ENCODE data around the gene EARS2. TPM values are rescaled to one million over a fixed set of nuclear protein-coding genes. Genes with fewer than 3 reads are reported as not detected.
"Not testable (repeated sequence)": the region's sequence is repeated elsewhere in the genome, so short reads cannot be mapped to it uniquely, and the experiment has no call there.

EARS2 gene
- total RNA-seq, 1 experiment from 2014 or later, result 55.9 TPM

GRCh38 chr16:23485257-23485614 lies 71.9 kb downstream of the EARS2 start (continued):
- no peak for TF ChIP-seq ZNF396 (CRISPR knock-in tag; IDR thresholded peaks at IDR 0.05; ENCODE audit: borderline replicate concordance)
- TF ChIP-seq ARID4B (CRISPR knock-in tag; IDR thresholded peaks at IDR 0.05; ENCODE audit: borderline replicate concordance), result no peak
- TF ChIP-seq ZBTB21 (CRISPR knock-in tag; IDR thresholded peaks at IDR 0.05; ENCODE audit: borderline replicate concordance), result no peak
- TF ChIP-seq NFE2L1 (CRISPR knock-in tag; IDR thresholded peaks at IDR 0.05), result no peak
- TF ChIP-seq FOXP4 (CRISPR knock-in tag; IDR thresholded peaks at IDR 0.05), result no peak

DNA sequence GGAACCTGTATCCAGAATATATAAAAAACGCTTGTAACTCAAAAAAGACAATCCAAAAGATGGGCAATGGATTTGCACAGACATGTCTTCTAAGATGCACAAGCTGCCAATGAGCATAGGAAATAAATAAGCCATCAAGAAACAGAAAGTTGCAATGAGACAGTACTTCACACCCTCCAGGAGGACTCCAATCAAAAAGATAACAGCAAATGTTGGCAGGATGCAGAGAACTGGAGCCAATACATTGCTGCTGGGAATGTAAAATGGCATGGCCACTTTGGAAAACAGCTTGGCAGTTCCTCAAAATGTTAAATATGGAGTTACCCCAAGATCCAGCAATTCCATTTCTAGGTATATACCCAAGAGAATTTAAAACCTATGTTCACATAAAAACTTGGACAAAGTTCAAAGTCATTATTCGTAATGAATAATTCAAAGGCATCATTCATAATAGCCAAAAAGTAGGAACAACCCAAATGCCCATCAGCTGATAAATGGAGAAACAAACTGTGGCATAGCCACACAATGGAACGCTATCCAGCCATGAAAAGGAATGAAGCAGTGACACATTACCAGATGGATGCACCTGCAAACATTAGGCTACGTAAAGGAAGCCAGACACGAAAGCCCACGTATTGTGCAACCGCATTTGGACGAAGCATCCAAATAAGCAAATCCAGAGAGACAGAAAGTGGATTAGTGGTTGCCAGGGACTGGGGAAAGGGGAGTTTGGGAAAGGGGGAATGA lies 72.5 kb downstream of the EARS2 start:
- H3K27ac Mint-ChIP-seq, result 0 out of 2 replicates have a peak overlapping the region, but pooled peaks have one; percentile 16
- ChIA-PET CTCF (interaction anchor here (1.4 kb wide), 1 partner anchor 112 kb away, joined by 4 read pairs; no protein-coding TSS in a partner anchor), POLR2A (no interaction called here)
- H3K4me3 Mint-ChIP-seq, result no peak overlapping the region
- H3K36me3 Mint-ChIP-seq, result peaks cover 88% of the 10 kb centered on the region
- no peaks in the 10 kb centered on the region for H3K9me3 Mint-ChIP-seq
- DNase-seq (ENCODE audit: low spot score) (no peak), ATAC-seq (no peak)
- TF ChIP-seq IRF2 (CRISPR knock-in tag; IDR thresholded peaks at IDR 0.05; ENCODE audit: borderline replicate concordance, low read depth) (no peak), NR2C2 (CRISPR knock-in tag; IDR thresholded peaks at IDR 0.05) (no peak), FOXK1 (CRISPR knock-in tag; IDR thresholded peaks at IDR 0.05) (no peak), ZNF512 (CRISPR knock-in tag; IDR thresholded peaks at IDR 0.05; ENCODE audit: borderline replicate concordance) (no peak), JUN (CRISPR knock-in tag; IDR thresholded peaks at IDR 0.05) (no peak), ERG (CRISPR knock-in tag; IDR thresholded peaks at IDR 0.05) (no peak), ELF4 (CRISPR knock-in tag; IDR thresholded peaks at IDR 0.05; ENCODE audit: low read depth) (no peak), SMAD4 (CRISPR knock-in tag; IDR thresholded peaks at IDR 0.05) (no peak)
- TF ChIP-seq, protein P1, sequence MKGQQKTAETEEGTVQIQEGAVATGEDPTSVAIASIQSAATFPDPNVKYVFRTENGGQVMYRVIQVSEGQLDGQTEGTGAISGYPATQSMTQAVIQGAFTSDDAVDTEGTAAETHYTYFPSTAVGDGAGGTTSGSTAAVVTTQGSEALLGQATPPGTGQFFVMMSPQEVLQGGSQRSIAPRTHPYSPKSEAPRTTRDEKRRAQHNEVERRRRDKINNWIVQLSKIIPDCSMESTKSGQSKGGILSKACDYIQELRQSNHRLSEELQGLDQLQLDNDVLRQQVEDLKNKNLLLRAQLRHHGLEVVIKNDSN (CRISPR knock-in tag; IDR thresholded peaks at IDR 0.05), result no peak
- no peaks in the 10 kb centered on the region for H3K4me1 Mint-ChIP-seq
- no peaks in the 10 kb centered on the region for H3K27me3 Mint-ChIP-seq (ENCODE audit: low read depth)

DNA sequence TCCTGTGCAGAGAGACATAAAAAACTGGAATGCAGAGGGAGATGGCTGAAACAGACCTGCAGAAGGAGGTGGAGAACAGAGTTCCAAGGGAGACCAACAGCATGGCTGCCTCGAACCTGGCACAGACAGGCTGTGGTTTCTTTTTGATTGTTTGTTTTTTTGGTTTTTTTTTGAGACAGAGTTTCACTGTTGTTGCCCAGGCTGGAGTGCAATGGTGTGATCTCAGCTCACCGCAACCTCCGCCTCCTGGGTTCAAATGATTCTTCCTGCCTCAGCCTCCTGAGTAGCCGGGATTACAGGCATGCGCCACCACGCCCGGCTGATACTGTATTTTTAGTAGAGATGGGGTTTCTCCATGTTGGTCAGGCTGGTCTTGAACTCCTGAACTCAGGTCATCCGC lies 73.7 kb downstream of the EARS2 start:
- ATAC-seq; H3K4me3 Mint-ChIP-seq; CTCF ChIA-PET; H3K4me1 Mint-ChIP-seq; DNase-seq (ENCODE audit: low spot score); H3K9me3 Mint-ChIP-seq; POLR2A ChIA-PET; H3K27me3 Mint-ChIP-seq (ENCODE audit: low read depth): not testable (repeated sequence)
- Mint-ChIP-seq H3K27ac (peak overlapping the region; percentile 63; the same call in 1 of the 2 replicates), H3K36me3 (peaks cover 90% of the 10 kb centered on the region)

All from WTC11 (cell line).